Muscle layer of duodenum (tissue), 2 donors: ENCODE results near the gene OPCML.

Experiments used
- H3K27ac ChIP-seq: one replicate; pipeline ENCODE4 v1.7.0; 2013; ENCODE audit warnings: mild to moderate bottlenecking, low read length
- H3K27me3 ChIP-seq: one replicate; pipeline ENCODE4 v1.7.0; 2013; ENCODE audit warnings: low read depth, mild to moderate bottlenecking, control low read depth, low read length
- H3K36me3 ChIP-seq, 2 donors: one replicate each; pipeline ENCODE4 v1.7.0; 2013; ENCODE audit warnings: low read length in 2 of 2, control low read depth in 1 of 2, mild to moderate bottlenecking in 1 of 2; ENCODE audit not compliant: insufficient read depth in 2 of 2, control insufficient read depth in 1 of 2
- H3K4me1 ChIP-seq, 2 donors: one replicate each; pipeline ENCODE4 v1.7.0; 2013; ENCODE audit warnings: low read length in 2 of 2, mild to moderate bottlenecking in 2 of 2, control low read depth in 1 of 2, moderate library complexity in 1 of 2; ENCODE audit not compliant: insufficient read depth in 2 of 2, control insufficient read depth in 1 of 2
- H3K4me3 ChIP-seq, 2 donors: one replicate each; pipeline ENCODE4 v1.7.0; 2013; ENCODE audit warnings: low read length in 2 of 2, low read depth in 1 of 2, mild to moderate bottlenecking in 1 of 2
- H3K9me3 ChIP-seq, 2 donors: one replicate each; pipeline ENCODE4 v1.7.0; 2013; ENCODE audit warnings: low read length in 2 of 2, control low read depth in 1 of 2, mild to moderate bottlenecking in 1 of 2; ENCODE audit not compliant: control insufficient read depth in 1 of 2
- donor health status: healthy.

The OPCML gene

DNA sequence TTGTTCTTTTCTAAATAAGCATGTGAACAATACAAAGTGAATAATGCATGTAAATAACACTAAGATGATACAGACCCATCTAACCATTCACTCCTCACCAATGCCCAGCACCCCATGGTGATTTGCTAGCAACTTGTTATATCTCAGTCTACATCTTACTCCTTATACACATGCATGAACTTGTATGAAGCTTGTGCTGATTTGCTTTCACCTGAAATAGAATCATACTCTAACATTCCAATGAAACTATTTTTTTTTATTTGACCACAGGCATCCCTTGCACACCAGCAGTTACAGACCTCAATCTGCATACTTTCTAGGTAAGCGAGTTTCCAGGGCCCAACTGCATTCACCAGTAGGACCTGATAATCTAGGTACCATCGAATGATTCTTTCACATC is 873.6 kb downstream of the OPCML start:
- no peaks in the 10 kb centered on the region for H3K4me1 ChIP-seq
- H3K27me3 ChIP-seq, result no peaks in the 10 kb centered on the region
- no peak overlapping the region for H3K4me3 ChIP-seq
- H3K27ac ChIP-seq, result no peak overlapping the region
- no peaks in the 10 kb centered on the region for H3K36me3 ChIP-seq
- H3K9me3 ChIP-seq, result no peaks in the 10 kb centered on the region

- H3K4me1 ChIP-seq, result no peaks in the 10 kb centered on the region
- no peak overlapping the region for H3K27ac ChIP-seq
- no peak overlapping the region for H3K4me3 ChIP-seq
- H3K36me3 ChIP-seq, result no peaks in the 10 kb centered on the region
- no peaks in the 10 kb centered on the region for H3K27me3 ChIP-seq
- no peaks in the 10 kb centered on the region for H3K9me3 ChIP-seq
These were observed 874.3 kb downstream of the OPCML start for GRCh38 chr11:132658004-132658403.

GRCh38 chr11:132655187-132655855 is 877.0 kb downstream of the OPCML start:
- H3K4me3 ChIP-seq, result no peak overlapping the region
- no peaks in the 10 kb centered on the region for H3K4me1 ChIP-seq
- H3K27me3 ChIP-seq, result no peaks in the 10 kb centered on the region
- no peak overlapping the region for H3K27ac ChIP-seq
- H3K9me3 ChIP-seq, result no peaks in the 10 kb centered on the region
- no peaks in the 10 kb centered on the region for H3K36me3 ChIP-seq

- Histone ChIP-seq H3K27me3 (no peaks in the 10 kb centered on the region), H3K36me3 (no peaks in the 10 kb centered on the region), H3K4me3 (no peak overlapping the region), H3K27ac (no peak overlapping the region), H3K9me3 (no peaks in the 10 kb centered on the region), H3K4me1 (no peaks in the 10 kb centered on the region)
These were observed 879.1 kb downstream of the OPCML start for GRCh38 chr11:132653237-132653636.

- no peaks in the 10 kb centered on the region for H3K27me3 ChIP-seq
- no peaks in the 10 kb centered on the region for H3K36me3 ChIP-seq
- no peaks in the 10 kb centered on the region for H3K9me3 ChIP-seq
- no peak overlapping the region for H3K27ac ChIP-seq
- no peak overlapping the region for H3K4me3 ChIP-seq
- no peaks in the 10 kb centered on the region for H3K4me1 ChIP-seq
These were observed 881.2 kb downstream of the OPCML start for GRCh38 chr11:132650969-132651720.

DNA sequence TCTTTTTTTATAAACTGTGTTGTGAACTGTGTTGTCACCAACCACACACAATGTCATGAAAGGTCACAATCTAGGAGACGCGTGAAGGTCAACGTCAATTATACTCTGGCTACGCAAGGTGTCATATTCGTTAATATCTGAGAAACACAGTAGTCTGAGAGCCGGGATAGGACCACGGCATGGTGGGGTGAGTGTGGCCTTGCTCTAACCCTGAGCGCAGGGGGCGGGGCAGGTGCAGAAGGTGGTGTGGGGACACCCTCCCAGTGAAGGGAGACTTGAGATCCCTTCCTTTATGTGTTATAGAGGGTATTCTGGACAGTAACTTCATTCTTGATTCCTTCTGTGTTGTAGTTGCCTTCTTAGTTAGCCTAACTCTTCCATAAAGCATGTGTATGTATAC is 883.0 kb downstream of the OPCML start:
- H3K36me3 ChIP-seq, result no peaks in the 10 kb centered on the region
- no peaks in the 10 kb centered on the region for H3K4me1 ChIP-seq
- H3K4me3 ChIP-seq, result no peak overlapping the region
- H3K27me3 ChIP-seq, result no peaks in the 10 kb centered on the region
- H3K27ac ChIP-seq, result no peak overlapping the region
- no peaks in the 10 kb centered on the region for H3K9me3 ChIP-seq

- H3K36me3 ChIP-seq, result no peaks in the 10 kb centered on the region
- no peaks in the 10 kb centered on the region for H3K4me1 ChIP-seq
- H3K27me3 ChIP-seq, result no peaks in the 10 kb centered on the region
- no peak overlapping the region for H3K4me3 ChIP-seq
- no peaks in the 10 kb centered on the region for H3K9me3 ChIP-seq
- H3K27ac ChIP-seq, result no peak overlapping the region
These were observed 883.5 kb downstream of the OPCML start for GRCh38 chr11:132648851-132649250.

DNA sequence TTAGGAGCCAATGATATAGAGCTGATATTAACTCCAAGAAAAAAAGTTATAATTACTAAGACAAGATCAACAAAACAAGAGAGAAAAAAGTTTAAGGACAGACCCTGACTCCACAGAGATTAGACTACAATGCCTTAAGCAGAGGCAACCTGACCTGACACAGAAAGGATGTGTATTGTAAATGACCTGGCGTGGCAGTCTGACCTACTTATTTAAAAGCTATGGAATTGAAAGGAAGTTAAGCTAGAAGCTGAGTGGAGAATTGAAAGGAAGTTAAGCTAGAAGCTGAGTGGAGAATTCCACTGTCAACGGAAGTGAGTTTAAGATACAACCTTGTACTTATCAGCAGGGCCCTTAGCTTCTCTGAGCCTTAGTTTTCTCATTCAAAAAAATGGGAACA is 885.4 kb downstream of the OPCML start:
- Histone ChIP-seq H3K4me1 (no peaks in the 10 kb centered on the region), H3K9me3 (no peaks in the 10 kb centered on the region), H3K36me3 (no peaks in the 10 kb centered on the region), H3K4me3 (no peak overlapping the region), H3K27me3 (no peaks in the 10 kb centered on the region), H3K27ac (no peak overlapping the region)

DNA sequence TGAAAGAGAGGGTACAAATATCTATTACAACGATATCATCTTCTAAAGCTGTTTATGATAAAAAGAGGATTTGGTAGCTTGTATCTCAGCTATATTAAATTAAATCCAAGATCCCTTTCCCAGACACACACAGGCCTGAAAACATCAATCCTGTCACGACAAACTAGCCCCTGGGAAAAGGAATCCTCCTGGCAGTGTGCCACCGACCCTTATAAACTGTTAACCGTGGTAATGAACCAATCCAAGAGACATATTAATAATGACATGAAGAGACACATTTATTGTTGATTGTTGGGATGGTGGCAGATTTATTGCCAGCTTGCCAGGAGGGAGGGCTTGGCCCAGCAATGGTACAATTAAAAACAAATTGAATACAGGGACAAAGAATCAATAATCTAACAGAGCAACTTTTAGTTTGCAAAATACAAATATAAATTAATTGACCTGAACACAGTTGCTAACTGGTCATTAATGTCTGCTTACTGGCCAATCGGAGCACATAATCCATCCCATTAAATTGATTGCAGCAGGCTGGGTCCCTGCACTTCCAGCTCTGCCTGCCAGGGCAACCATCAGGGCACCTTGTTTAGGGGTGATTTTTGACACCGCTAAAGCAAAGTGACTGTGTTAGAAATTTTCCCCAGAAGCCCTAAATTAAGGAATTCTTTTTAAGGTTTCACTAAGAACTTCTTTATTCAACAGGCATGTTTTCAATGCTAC is 887.6 kb downstream of the OPCML start:
- H3K4me1 ChIP-seq, result no peaks in the 10 kb centered on the region
- no peaks in the 10 kb centered on the region for H3K27me3 ChIP-seq
- no peaks in the 10 kb centered on the region for H3K36me3 ChIP-seq
- no peaks in the 10 kb centered on the region for H3K9me3 ChIP-seq
- H3K27ac ChIP-seq, result no peak overlapping the region
- H3K4me3 ChIP-seq, result no peak overlapping the region

DNA sequence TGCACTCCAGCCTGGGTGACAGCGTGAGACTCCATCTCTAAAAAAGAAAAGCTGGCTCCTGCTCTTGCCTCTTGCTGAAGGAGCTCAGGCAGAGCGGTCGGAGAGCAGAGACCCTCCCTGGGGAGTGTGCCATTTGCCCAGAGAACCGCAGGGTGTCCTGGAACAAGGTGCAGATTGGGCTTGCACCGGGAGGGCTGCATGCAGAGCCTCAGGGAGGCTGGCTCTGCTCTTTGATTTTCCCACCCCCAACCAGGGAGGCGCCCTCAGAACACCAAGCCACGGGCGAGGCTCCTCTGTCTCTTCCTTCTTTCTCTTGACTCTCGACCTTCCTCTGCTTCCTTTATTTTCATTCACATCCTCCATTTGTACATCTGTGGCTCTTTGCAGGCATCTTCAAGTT is 889.1 kb downstream of the OPCML start:
- Histone ChIP-seq H3K27ac (no peak overlapping the region), H3K4me1 (no peaks in the 10 kb centered on the region), H3K9me3 (no peaks in the 10 kb centered on the region), H3K27me3 (no peaks in the 10 kb centered on the region), H3K4me3 (no peak overlapping the region), H3K36me3 (no peaks in the 10 kb centered on the region)

- Histone ChIP-seq H3K27me3 (no peaks in the 10 kb centered on the region), H3K36me3 (no peaks in the 10 kb centered on the region), H3K9me3 (no peaks in the 10 kb centered on the region), H3K4me1 (no peaks in the 10 kb centered on the region), H3K27ac (no peak overlapping the region), H3K4me3 (no peak overlapping the region)
These were observed 891.3 kb downstream of the OPCML start for GRCh38 chr11:132640952-132641351.
